CD8-positive, alpha-beta memory T cell (primary cell): ENCODE data around the gene IRF1. TPM values are rescaled to one million over a fixed set of nuclear protein-coding genes. Genes with fewer than 3 reads are reported as not detected.
A peak's percentile ranks its signal among the peaks of the same experiment; 100 is the strongest.

Experiments used
- CTCF ChIA-PET: fragments of 350-600 bp; sonication (Branson Sonifier 250); formaldehyde crosslinking; loops from one replicate; lab custom pipeline; 2021; ENCODE audit warnings: antibody characterized with exemption; lab: Charles Lee
- POLR2A ChIA-PET: fragments of 350-600 bp; sonication (Branson Sonifier 250); formaldehyde crosslinking; loops from one replicate; lab custom pipeline; 2021; ENCODE audit warnings: antibody characterized with exemption; lab: Charles Lee
- DNase-seq, 5 donors: peaks; one replicate each; pipeline versions ENCODE4 v3.0.0 to v3.0.0-alpha.2; 2020 to 2022; ENCODE audit warnings: mixed read lengths in 1 of 5
- H3K27ac ChIP-seq: one replicate; pipeline ENCODE4 v1.7.0; 2013; ENCODE audit warnings: low read depth, mild to moderate bottlenecking, low read length, moderate library complexity
- H3K27me3 ChIP-seq: 2 replicates; pipeline ENCODE4 v1.7.0; 2013; ENCODE audit warnings: low read length, mild to moderate bottlenecking; ENCODE audit not compliant: insufficient read depth, poor library complexity, severe bottlenecking
- H3K36me3 ChIP-seq: 2 replicates; pipeline ENCODE4 v1.7.0; 2013; ENCODE audit warnings: mild to moderate bottlenecking, low read length, moderate library complexity; ENCODE audit not compliant: insufficient read depth
- H3K4me1 ChIP-seq: 2 replicates; pipeline ENCODE4 v1.7.0; 2013; ENCODE audit warnings: mild to moderate bottlenecking, low read length, moderate library complexity; ENCODE audit not compliant: insufficient read depth
- H3K4me3 ChIP-seq: 2 replicates; pipeline ENCODE4 v1.7.0; 2013; ENCODE audit warnings: mild to moderate bottlenecking, low read length
- H3K9me3 ChIP-seq: 2 replicates; pipeline ENCODE4 v1.7.0; 2013; ENCODE audit warnings: mild to moderate bottlenecking, low read length
- H3K27ac Mint-ChIP-seq, 8 donors: one replicate each; pipeline ENCODE4 v1.8.0; 2020 to 2021; ENCODE audit warnings: mixed read lengths in 8 of 8, mild to moderate bottlenecking in 6 of 8, inconsistent platforms in 3 of 8, moderate library complexity in 3 of 8
- H3K27me3 Mint-ChIP-seq, 2 donors: one replicate each; pipeline ENCODE4 v1.8.0; 2020 to 2021; ENCODE audit warnings: mixed read lengths in 2 of 2, mild to moderate bottlenecking in 1 of 2, moderate library complexity in 1 of 2
- H3K36me3 Mint-ChIP-seq, 3 donors: one replicate each; pipeline ENCODE4 v1.8.0; 2020 to 2021; ENCODE audit warnings: mixed read lengths in 3 of 3, inconsistent platforms in 1 of 3, mild to moderate bottlenecking in 1 of 3
- H3K4me1 Mint-ChIP-seq, 3 donors: one replicate each; pipeline ENCODE4 v1.8.0; 2020 to 2021; ENCODE audit warnings: mixed read lengths in 3 of 3, inconsistent platforms in 1 of 3, mild to moderate bottlenecking in 1 of 3
- H3K4me3 Mint-ChIP-seq, 7 donors: one replicate each; pipeline ENCODE4 v1.8.0; 2020 to 2021; ENCODE audit warnings: mixed read lengths in 7 of 7, mild to moderate bottlenecking in 6 of 7, moderate library complexity in 4 of 7, inconsistent platforms in 2 of 7
- H3K9me3 Mint-ChIP-seq, 5 donors: one replicate each; pipeline ENCODE4 v1.8.0; 2020 to 2022; ENCODE audit warnings: mixed read lengths in 5 of 5, mild to moderate bottlenecking in 3 of 5, moderate library complexity in 2 of 5, inconsistent platforms in 1 of 5
- polyA plus RNA-seq: library from polyadenylated mRNA; unstranded; fragments of 300-500 nt; fragmentation: Illumina TruSeq; gene quantifications from one replicate; pipeline ENCODE4 v1.2.3, GENCODE V29; 2021
- total RNA-seq, 2 experiments: library from RNA; stranded (reverse); gene quantifications; one replicate each; pipeline ENCODE4 v1.2.3, GENCODE V29; 2021

Gene IRF1
- total and polyA plus RNA-seq, 3 experiments from 2014 or later = 115 to 204 (median 121) TPM

GRCh38 chr5:132463811-132464155, 26.8 kb downstream of the IRF1 start:
- H3K4me3 Mint-ChIP-seq = peak overlapping the region; percentile 70 to 92 (median 78)

GRCh38 chr5:132462856-132463745, 27.5 kb downstream of the IRF1 start:
- Histone ChIP-seq H3K9me3 (no peaks in the 10 kb centered on the region), H3K4me3 (no peak overlapping the region), H3K4me1 (peaks cover 98% of the 10 kb centered on the region), H3K27me3 (no peaks in the 10 kb centered on the region), H3K27ac (no peak overlapping the region), H3K36me3 (no peaks in the 10 kb centered on the region)
- Mint-ChIP-seq H3K4me1 (peaks cover 97 to 100% (median 100%) of the 10 kb centered on the region in 3 donors), H3K27ac (peak overlapping the region; percentile 87 to 100 (median 98)), H3K4me3 (peak overlapping the region; percentile 70 to 92 (median 78)), H3K9me3 (no peaks in the 10 kb centered on the region), H3K27me3 (no peaks in the 10 kb centered on the region), H3K36me3 (peaks cover 9 to 32% (median 11%) of the 10 kb centered on the region in 3 donors)
- CTCF ChIA-PET = interaction anchor here (1.0 to 6.1 kb wide), 7 partner anchors 7 to 43 kb away, joined by 3 to 103 read pairs (median 30); partner anchors contain the start of gene IRF1
- DNase-seq = no peak
- POLR2A ChIA-PET = interaction anchor here (0.8 to 4.9 kb wide), 5 partner anchors 11 to 43 kb away, joined by 4 to 60 read pairs (median 12); partner anchors contain the start of gene IRF1

More at GRCh38 chr5:132463811-132464155, 26.8 kb downstream of the IRF1 start:
- H3K4me1 ChIP-seq = peaks cover 95% of the 10 kb centered on the region
- Mint-ChIP-seq H3K36me3 (peaks cover 9 to 30% (median 10%) of the 10 kb centered on the region in 3 donors), H3K4me1 (peaks cover 95 to 100% (median 99%) of the 10 kb centered on the region in 3 donors), H3K27me3 (no peaks in the 10 kb centered on the region), H3K9me3 (no peaks in the 10 kb centered on the region), H3K27ac (peak overlapping the region; percentile 87 to 100 (median 98))
- DNase-seq = no peak
- peak overlapping the region; percentile 22 for H3K27ac ChIP-seq
- POLR2A ChIA-PET = interaction anchor here (0.6 to 4.9 kb wide), 11 partner anchors 8 to 94 kb away, joined by 3 to 114 read pairs (median 5); partner anchors contain the start of genes IRF1 and SLC22A5
- CTCF ChIA-PET = interaction anchor here (1.0 to 6.1 kb wide), 12 partner anchors 8 to 57 kb away, joined by 3 to 103 read pairs (median 9); partner anchors contain the start of gene IRF1
- H3K36me3 ChIP-seq = no peaks in the 10 kb centered on the region
- no peaks in the 10 kb centered on the region for H3K27me3 ChIP-seq
- peak overlapping the region; percentile 57 for H3K4me3 ChIP-seq
- no peaks in the 10 kb centered on the region for H3K9me3 ChIP-seq

GRCh38 chr5:132462333-132462732, 28.2 kb downstream of the IRF1 start:
- H3K27ac Mint-ChIP-seq = peak overlapping the region; percentile 44 to 100 (median 90)
- Histone ChIP-seq H3K4me3 (no peak overlapping the region), H3K27me3 (no peaks in the 10 kb centered on the region), H3K36me3 (no peaks in the 10 kb centered on the region), H3K9me3 (no peaks in the 10 kb centered on the region), H3K4me1 (peaks cover 98% of the 10 kb centered on the region), H3K27ac (no peak overlapping the region)
- POLR2A ChIA-PET = no interaction called here
- CTCF ChIA-PET = interaction anchor here (1.0 to 6.1 kb wide), 3 partner anchors 10 to 35 kb away, joined by 3 to 103 read pairs (median 77); partner anchors contain the start of gene IRF1
- H3K36me3 Mint-ChIP-seq = peaks cover 9 to 32% (median 11%) of the 10 kb centered on the region in 3 donors
- peaks cover 97 to 100% (median 100%) of the 10 kb centered on the region in 3 donors for H3K4me1 Mint-ChIP-seq
- no peaks in the 10 kb centered on the region for H3K27me3 Mint-ChIP-seq
- no peak for DNase-seq
- H3K4me3 Mint-ChIP-seq = peak overlapping the region in 3 of 7 donors; percentile 14 to 74 (median 35)
- no peaks in the 10 kb centered on the region for H3K9me3 Mint-ChIP-seq

GRCh38 chr5:132461569-132462070, 29.0 kb downstream of the IRF1 start:
- Histone ChIP-seq H3K9me3 (no peaks in the 10 kb centered on the region), H3K4me1 (peaks cover 98% of the 10 kb centered on the region), H3K27me3 (no peaks in the 10 kb centered on the region), H3K4me3 (no peak overlapping the region), H3K36me3 (no peaks in the 10 kb centered on the region), H3K27ac (no peak overlapping the region)
- Mint-ChIP-seq H3K36me3 (peaks cover 9 to 32% (median 11%) of the 10 kb centered on the region in 3 donors), H3K4me1 (peaks cover 97 to 100% (median 100%) of the 10 kb centered on the region in 3 donors), H3K27me3 (no peaks in the 10 kb centered on the region), H3K9me3 (no peaks in the 10 kb centered on the region), H3K27ac (peak overlapping the region; percentile 44 to 100 (median 98)), H3K4me3 (peak overlapping the region in 5 of 7 donors; percentile 14 to 54 (median 26))
- CTCF ChIA-PET = interaction anchor here (6.1 kb wide), 2 partner anchors 28 to 34 kb away, joined by 77 to 103 read pairs; partner anchors contain the start of gene IRF1
- POLR2A ChIA-PET = no interaction called here
- no peak for DNase-seq

GRCh38 chr5:132460846-132461568, 29.6 kb downstream of the IRF1 start:
- Mint-ChIP-seq H3K27ac (peak overlapping the region; percentile 98 to 100 (median 100)), H3K36me3 (peaks cover 9 to 32% (median 11%) of the 10 kb centered on the region in 3 donors), H3K9me3 (no peaks in the 10 kb centered on the region), H3K27me3 (no peaks in the 10 kb centered on the region), H3K4me1 (peaks cover 97 to 100% (median 100%) of the 10 kb centered on the region in 3 donors), H3K4me3 (peak overlapping the region in 6 of 7 donors; percentile 7 to 76 (median 56))
- H3K4me1 ChIP-seq = peaks cover 98% of the 10 kb centered on the region
- no peaks in the 10 kb centered on the region for H3K9me3 ChIP-seq
- CTCF ChIA-PET = interaction anchor here (8.4 kb wide), 1 partner anchor 19 kb away, joined by 55 read pairs; no protein-coding TSS in a partner anchor
- H3K4me3 ChIP-seq = no peak overlapping the region
- POLR2A ChIA-PET = interaction anchor here (1.2 to 8.4 kb wide), 2 partner anchors 15 to 26 kb away, joined by 3 to 182 read pairs; no protein-coding TSS in a partner anchor
- DNase-seq = no peak
- H3K36me3 ChIP-seq = no peaks in the 10 kb centered on the region
- no peak overlapping the region for H3K27ac ChIP-seq
- no peaks in the 10 kb centered on the region for H3K27me3 ChIP-seq

GRCh38 chr5:132459983-132460838, 30.4 kb downstream of the IRF1 start:
- H3K4me3 ChIP-seq = no peak overlapping the region
- H3K4me1 Mint-ChIP-seq = peaks cover 97 to 100% (median 100%) of the 10 kb centered on the region in 3 donors
- H3K9me3 ChIP-seq = no peaks in the 10 kb centered on the region
- peaks cover 9 to 34% (median 11%) of the 10 kb centered on the region in 3 donors for H3K36me3 Mint-ChIP-seq
- H3K27ac ChIP-seq = peak overlapping the region; percentile 48
- no peaks in the 10 kb centered on the region for H3K9me3 Mint-ChIP-seq
- peak overlapping the region; percentile 98 to 100 (median 100) for H3K27ac Mint-ChIP-seq
- no peaks in the 10 kb centered on the region for H3K27me3 Mint-ChIP-seq
- ChIA-PET CTCF (interaction anchor here (0.8 to 8.4 kb wide), 8 partner anchors 13 to 74 kb away, joined by 3 to 82 read pairs (median 6); no protein-coding TSS in a partner anchor), POLR2A (interaction anchor here (0.6 to 8.4 kb wide), 6 partner anchors 16 to 49 kb away, joined by 3 to 182 read pairs (median 64); partner anchors contain the start of gene IRF1)
- peaks cover 98% of the 10 kb centered on the region for H3K4me1 ChIP-seq
- no peaks in the 10 kb centered on the region for H3K27me3 ChIP-seq
- H3K4me3 Mint-ChIP-seq = peak overlapping the region; percentile 5 to 86 (median 67)
- DNase-seq = no peak
- H3K36me3 ChIP-seq = no peaks in the 10 kb centered on the region
